Kidney (tissue), 14 donors: ENCODE results near the gene ARHGAP42. TPM values are rescaled to one million over a fixed set of nuclear protein-coding genes. Genes with fewer than 3 reads are reported as not detected.
"Not testable (repeated sequence)": the region's sequence is repeated elsewhere in the genome, so short reads cannot be mapped to it uniquely, and the experiment has no call there.

Experiments used
- DNase-seq, 5 donors: peaks; one replicate each; pipeline ENCODE4 v3.0.0-alpha.2; 2013 to 2020
- FAIRE-seq: peaks from 2 replicates; lab custom pipeline; 2012; peaks lifted over from hg19 to GRCh38; lab: Jason Lieb, UNC
- H3K27ac ChIP-seq, 2 donors: one replicate each; pipeline ENCODE4 v1.7.0; 2013; ENCODE audit warnings: low read depth in 2 of 2, low read length in 2 of 2, inconsistent platforms in 1 of 2
- H3K27me3 ChIP-seq: one replicate; pipeline ENCODE4 v1.7.1; 2013; ENCODE audit warnings: low read length, inconsistent platforms; ENCODE audit not compliant: control insufficient read depth, insufficient read depth
- H3K36me3 ChIP-seq, 3 donors: one replicate each; pipeline versions ENCODE4 v1.7.0 to v1.7.1; 2013; ENCODE audit warnings: low read length in 3 of 3, control low read depth in 1 of 3, inconsistent platforms in 1 of 3; ENCODE audit not compliant: insufficient read depth in 3 of 3, control insufficient read depth in 2 of 3
- H3K4me1 ChIP-seq, 3 donors: one replicate each; pipeline versions ENCODE4 v1.7.0 to v1.7.1; 2013; ENCODE audit warnings: low read length in 3 of 3, inconsistent platforms in 1 of 3, low read depth in 1 of 3; ENCODE audit not compliant: control insufficient read depth in 2 of 3, insufficient read depth in 2 of 3
- H3K4me3 ChIP-seq, 3 donors: one replicate each; pipeline versions ENCODE4 v1.7.0 to v1.8.1; 2013; ENCODE audit warnings: low read length in 3 of 3, control low read depth in 1 of 3, inconsistent platforms in 1 of 3
- H3K9ac ChIP-seq, 3 donors: one replicate each; pipeline versions ENCODE4 v1.7.0 to v1.7.1; 2013; ENCODE audit warnings: low read length in 3 of 3, control low read depth in 1 of 3, inconsistent platforms in 1 of 3
- H3K9me3 ChIP-seq, 3 donors: one replicate each; pipeline versions ENCODE4 v1.7.0 to v1.7.1; 2013; ENCODE audit warnings: low read length in 3 of 3, control low read depth in 1 of 3, inconsistent platforms in 1 of 3; ENCODE audit not compliant: control insufficient read depth in 2 of 3, insufficient read depth in 1 of 3
- intact Hi-C: fragments of 100-400 bp; cut with DNase I; formaldehyde crosslinking; loops from one replicate; pipeline ENCODE4 v1.11.1; 2022
- polyA plus RNA-seq: library from polyadenylated mRNA; stranded (reverse); fragments of 350-450 nt; fragmentation: Illumina TruSeq; extraction: RNeasy Lipid Tissue Mini Kit (QIAGEN cat#74804); gene quantifications from one replicate; pipeline ENCODE4 v1.2.3, GENCODE V29; 2014; ENCODE audit warnings: low read depth, low replicate concordance; ENCODE audit not compliant: insufficient read depth
- total RNA-seq: library from RNA; stranded (reverse); fragmentation: NEBNext Ultra II Directional; extraction: Animal tissue kit (Norgen Biotek cat#: 25700); gene quantifications from one replicate; pipeline ENCODE4 v1.2.1, GENCODE V29; 2021
- TF ChIP-seq, protein P1 (sequence below): IDR thresholded peaks from 3 replicates; pipeline ENCODE4 v1.5.1; 2012; ENCODE audit warnings: mild to moderate bottlenecking, moderate library complexity, borderline replicate concordance; ENCODE audit not compliant: insufficient read depth; ENCODE audit errors: extremely low read depth
- donor health status: control.
- donor health status: control.
- donor health status: control.
- donor health status: control.
- donor health status: control.
- donor health status: DM: yes; HTN: yes; CAD: no.
- donor health status: Normal renal cell carcinoma (clear cell type).

ARHGAP42 gene
- total and polyA plus RNA-seq, 2 donors from 2014 or later = 4.2 to 18.9 TPM

DNA sequence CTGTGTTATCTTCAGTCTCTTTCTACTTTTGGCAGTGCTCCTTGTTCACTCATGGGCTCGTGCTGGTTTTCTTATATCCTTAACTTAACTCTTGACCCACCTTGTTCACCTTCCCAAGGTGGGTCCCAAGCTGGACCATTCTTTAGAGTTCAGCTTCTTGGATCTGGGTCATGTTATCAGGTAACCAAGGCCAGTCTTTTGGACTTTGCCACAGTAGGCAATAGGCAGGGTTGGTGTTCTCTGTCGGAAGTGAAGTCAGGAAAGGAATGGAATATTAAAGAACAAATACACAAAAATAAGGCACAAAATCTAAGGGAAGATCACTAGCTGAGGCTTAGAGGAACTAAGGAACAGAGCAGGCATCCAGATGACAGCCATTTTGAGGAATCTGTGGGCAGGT, 202.7 kb downstream of the ARHGAP42 start:
- Histone ChIP-seq H3K36me3 (no peaks in the 10 kb centered on the region), H3K4me1 (peaks cover 0 to 2% (median 0%) of the 10 kb centered on the region in 3 donors), H3K9ac (no peak overlapping the region), H3K4me3 (no peak overlapping the region), H3K27ac (no peak overlapping the region), H3K27me3 (no peaks in the 10 kb centered on the region), H3K9me3 (no peaks in the 10 kb centered on the region)
- no peak for FAIRE-seq
- TF ChIP-seq, protein P1, sequence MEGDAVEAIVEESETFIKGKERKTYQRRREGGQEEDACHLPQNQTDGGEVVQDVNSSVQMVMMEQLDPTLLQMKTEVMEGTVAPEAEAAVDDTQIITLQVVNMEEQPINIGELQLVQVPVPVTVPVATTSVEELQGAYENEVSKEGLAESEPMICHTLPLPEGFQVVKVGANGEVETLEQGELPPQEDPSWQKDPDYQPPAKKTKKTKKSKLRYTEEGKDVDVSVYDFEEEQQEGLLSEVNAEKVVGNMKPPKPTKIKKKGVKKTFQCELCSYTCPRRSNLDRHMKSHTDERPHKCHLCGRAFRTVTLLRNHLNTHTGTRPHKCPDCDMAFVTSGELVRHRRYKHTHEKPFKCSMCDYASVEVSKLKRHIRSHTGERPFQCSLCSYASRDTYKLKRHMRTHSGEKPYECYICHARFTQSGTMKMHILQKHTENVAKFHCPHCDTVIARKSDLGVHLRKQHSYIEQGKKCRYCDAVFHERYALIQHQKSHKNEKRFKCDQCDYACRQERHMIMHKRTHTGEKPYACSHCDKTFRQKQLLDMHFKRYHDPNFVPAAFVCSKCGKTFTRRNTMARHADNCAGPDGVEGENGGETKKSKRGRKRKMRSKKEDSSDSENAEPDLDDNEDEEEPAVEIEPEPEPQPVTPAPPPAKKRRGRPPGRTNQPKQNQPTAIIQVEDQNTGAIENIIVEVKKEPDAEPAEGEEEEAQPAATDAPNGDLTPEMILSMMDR = no peak
- intact Hi-C loops = no loop called here
- no peak for DNase-seq

DNA sequence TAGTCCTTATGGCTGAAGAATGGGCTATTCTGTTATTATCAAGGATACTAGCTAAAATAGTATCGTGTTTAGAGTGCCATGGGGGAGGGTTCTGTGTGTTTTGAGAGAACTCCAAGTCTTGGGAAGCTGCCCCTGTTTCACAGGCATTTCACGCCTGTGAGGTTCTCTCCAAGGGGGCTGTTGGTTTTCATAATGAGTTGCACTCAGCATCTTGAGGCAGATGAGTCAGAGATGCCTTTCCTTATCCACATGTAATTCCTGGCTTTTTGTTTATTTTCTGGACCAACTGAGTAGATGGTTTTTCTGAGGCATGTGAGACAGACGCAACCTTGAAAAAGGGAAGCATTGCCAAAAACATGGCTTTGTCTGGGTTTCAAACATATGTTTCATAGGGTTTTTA, 203.7 kb downstream of the ARHGAP42 start:
- no peaks in the 10 kb centered on the region for H3K9me3 ChIP-seq
- no peak overlapping the region for H3K27ac ChIP-seq
- FAIRE-seq = no peak
- no peak overlapping the region for H3K4me3 ChIP-seq
- TF ChIP-seq, protein P1 = no peak
- H3K4me1 ChIP-seq = peaks cover 0 to 2% (median 0%) of the 10 kb centered on the region in 3 donors
- H3K36me3 ChIP-seq = no peaks in the 10 kb centered on the region
- intact Hi-C loops = no loop called here
- no peak overlapping the region for H3K9ac ChIP-seq
- H3K27me3 ChIP-seq = no peaks in the 10 kb centered on the region
- no peak for DNase-seq

DNA sequence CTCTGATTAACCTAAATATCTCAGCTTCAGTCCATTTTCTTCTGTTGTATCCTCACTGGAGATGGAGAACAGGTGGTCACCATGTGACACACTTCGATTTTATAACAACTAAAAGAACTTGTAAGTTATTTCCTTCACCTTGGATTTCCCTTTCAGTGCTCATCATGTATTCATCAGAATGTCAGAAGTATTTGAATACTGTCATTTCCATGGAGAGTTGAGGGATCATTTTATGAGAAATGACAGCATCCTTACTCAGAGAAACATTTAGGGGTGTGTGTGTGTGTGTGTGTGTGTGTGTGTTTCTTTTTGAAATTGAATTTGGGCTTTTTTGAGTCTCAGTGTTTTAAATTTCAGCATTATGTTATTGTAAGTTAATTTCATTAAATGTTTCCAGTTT, 205.8 kb downstream of the ARHGAP42 start:
- H3K9me3 ChIP-seq = no peaks in the 10 kb centered on the region
- intact Hi-C loops = no loop called here
- H3K27ac ChIP-seq = no peak overlapping the region
- no peaks in the 10 kb centered on the region for H3K27me3 ChIP-seq
- H3K4me3 ChIP-seq = no peak overlapping the region
- H3K4me1 ChIP-seq = no peaks in the 10 kb centered on the region
- no peak for DNase-seq
- no peak for FAIRE-seq
- no peak overlapping the region for H3K9ac ChIP-seq
- no peaks in the 10 kb centered on the region for H3K36me3 ChIP-seq
- TF ChIP-seq, protein P1 = no peak

DNA sequence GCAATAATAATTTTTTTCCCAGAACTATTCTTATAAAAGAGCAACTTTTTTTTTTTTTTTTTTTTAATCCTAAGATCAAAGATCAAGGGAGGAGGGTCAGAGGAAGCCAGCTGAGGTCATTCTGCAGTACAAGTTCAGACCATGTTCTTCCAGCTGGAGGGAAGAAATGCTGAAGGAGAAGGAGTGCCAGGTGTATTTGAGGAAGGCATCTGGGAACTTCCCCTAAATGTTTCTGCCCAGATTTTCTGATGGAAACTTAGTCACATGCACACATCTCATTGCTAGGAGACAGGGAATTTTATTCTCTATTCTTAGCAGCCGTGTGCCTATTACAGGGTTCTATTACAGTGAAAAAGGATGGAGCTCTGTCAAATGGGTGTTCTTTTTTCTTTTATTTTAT, 208.4 kb downstream of the ARHGAP42 start:
- no peaks in the 10 kb centered on the region for H3K36me3 ChIP-seq
- no peaks in the 10 kb centered on the region for H3K4me1 ChIP-seq
- no peak for FAIRE-seq
- no peaks in the 10 kb centered on the region for H3K27me3 ChIP-seq
- H3K9ac ChIP-seq = no peak overlapping the region
- intact Hi-C loops = no loop called here
- H3K9me3 ChIP-seq = no peaks in the 10 kb centered on the region
- TF ChIP-seq, protein P1 = no peak
- DNase-seq = no peak
- no peak overlapping the region for H3K4me3 ChIP-seq
- H3K27ac ChIP-seq = no peak overlapping the region

DNA sequence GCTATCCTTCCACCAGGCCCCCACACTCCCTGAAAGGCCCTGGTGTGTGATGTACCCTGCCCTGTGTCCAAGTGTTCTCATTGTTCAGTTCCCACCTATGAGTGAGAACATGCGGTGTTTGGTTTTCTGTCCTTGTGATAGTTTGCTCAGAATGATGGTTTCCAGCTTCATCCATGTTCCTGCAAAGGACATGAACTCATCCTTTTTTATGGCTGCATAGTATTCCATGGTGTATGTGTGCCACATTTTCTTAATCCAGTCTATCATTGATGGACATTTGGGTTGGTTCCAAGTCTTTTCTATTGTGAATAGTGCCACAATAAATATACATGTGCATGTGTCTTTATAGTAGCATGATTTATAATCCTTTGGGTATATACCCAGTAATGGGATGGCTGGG, 208.9 kb downstream of the ARHGAP42 start:
- FAIRE-seq, H3K4me1 ChIP-seq, intact Hi-C loops, H3K36me3 ChIP-seq, H3K9me3 ChIP-seq, DNase-seq, H3K27ac ChIP-seq, H3K9ac ChIP-seq, H3K27me3 ChIP-seq, H3K4me3 ChIP-seq: not testable (repeated sequence)

DNA sequence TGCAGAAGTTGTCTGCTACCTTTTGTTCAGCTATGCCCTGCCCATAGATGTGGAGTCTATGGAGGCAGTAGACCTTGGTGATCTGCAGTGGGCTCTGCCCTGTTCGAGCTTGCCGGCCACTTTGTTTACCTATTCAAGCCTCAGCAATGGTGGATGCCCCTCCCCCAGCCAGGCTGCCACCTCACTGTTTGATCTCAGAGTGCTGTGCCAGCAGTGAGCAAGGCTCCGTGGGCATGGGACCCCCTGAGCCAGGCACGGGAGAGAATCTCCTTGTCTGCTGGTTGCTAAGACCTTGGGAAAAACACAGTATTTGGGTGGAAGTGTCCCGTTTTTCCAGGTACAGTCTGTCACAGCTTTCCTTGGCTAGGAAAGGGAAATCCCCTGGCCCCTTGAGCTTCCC, 214.4 kb downstream of the ARHGAP42 start:
- DNase-seq, H3K36me3 ChIP-seq, H3K9ac ChIP-seq, H3K9me3 ChIP-seq, H3K4me3 ChIP-seq, intact Hi-C loops, FAIRE-seq, H3K27ac ChIP-seq, H3K4me1 ChIP-seq, H3K27me3 ChIP-seq: not testable (repeated sequence)
